Stomach smooth muscle (tissue), 2 donors: ENCODE data around the gene FLRT3.
A peak's percentile ranks its signal among the peaks of the same experiment; 100 is the strongest.

Experiments used
- H3K27ac ChIP-seq: one replicate; pipeline ENCODE4 v1.7.0; 2013; ENCODE audit warnings: mild to moderate bottlenecking, low read length, inconsistent platforms
- H3K27me3 ChIP-seq, 2 donors: one replicate each; pipeline ENCODE4 v1.7.0; 2013; ENCODE audit warnings: low read length in 2 of 2; ENCODE audit not compliant: insufficient read depth in 2 of 2, control insufficient read depth in 1 of 2
- H3K36me3 ChIP-seq, 2 donors: one replicate each; pipeline ENCODE4 v1.7.0; 2013; ENCODE audit warnings: low read length in 2 of 2; ENCODE audit not compliant: control insufficient read depth in 2 of 2, insufficient read depth in 2 of 2
- H3K4me1 ChIP-seq: one replicate; pipeline ENCODE4 v1.7.0; 2013; ENCODE audit warnings: low read length; ENCODE audit not compliant: control insufficient read depth, insufficient read depth
- H3K4me3 ChIP-seq, 2 donors: one replicate each; pipeline ENCODE4 v1.7.0; 2013; ENCODE audit warnings: low read length in 2 of 2
- H3K9ac ChIP-seq, 2 donors: one replicate each; pipeline ENCODE4 v1.7.0; 2013; ENCODE audit warnings: low read length in 2 of 2, mild to moderate bottlenecking in 1 of 2
- H3K9me3 ChIP-seq, 2 donors: one replicate each; pipeline ENCODE4 v1.7.0; 2013; ENCODE audit warnings: low read length in 2 of 2; ENCODE audit not compliant: control insufficient read depth in 2 of 2
- donor health status: healthy.
- donor health status: Pancreatic carcinoma.

Gene FLRT3

GRCh38 chr20:14355791-14356190 is 18.4 kb upstream of the FLRT3 start:
- H3K9me3 ChIP-seq, result no peaks in the 10 kb centered on the region
- no peaks in the 10 kb centered on the region for H3K36me3 ChIP-seq
- H3K4me1 ChIP-seq, result no peaks in the 10 kb centered on the region
- H3K27ac ChIP-seq, result no peak overlapping the region
- no peaks in the 10 kb centered on the region for H3K27me3 ChIP-seq
- H3K9ac ChIP-seq, result no peak overlapping the region
- no peak overlapping the region for H3K4me3 ChIP-seq

GRCh38 chr20:14344746-14345145 is 7.3 kb upstream of the FLRT3 start:
- no peak overlapping the region for H3K27ac ChIP-seq
- H3K9ac ChIP-seq, result no peak overlapping the region
- H3K4me1 ChIP-seq, result no peaks in the 10 kb centered on the region
- H3K4me3 ChIP-seq, result no peak overlapping the region
- no peaks in the 10 kb centered on the region for H3K9me3 ChIP-seq
- H3K27me3 ChIP-seq, result no peaks in the 10 kb centered on the region
- H3K36me3 ChIP-seq, result no peaks in the 10 kb centered on the region

- Histone ChIP-seq H3K9ac (no peak overlapping the region), H3K4me1 (no peaks in the 10 kb centered on the region), H3K9me3 (no peaks in the 10 kb centered on the region), H3K27ac (no peak overlapping the region), H3K36me3 (no peaks in the 10 kb centered on the region), H3K4me3 (no peak overlapping the region), H3K27me3 (no peaks in the 10 kb centered on the region)
Measured at GRCh38 chr20:14343491-14344065, 6.2 kb upstream of the FLRT3 start.

- Histone ChIP-seq H3K27me3 (no peaks in the 10 kb centered on the region), H3K4me3 (no peak overlapping the region), H3K36me3 (no peaks in the 10 kb centered on the region), H3K9me3 (no peaks in the 10 kb centered on the region), H3K4me1 (no peaks in the 10 kb centered on the region), H3K27ac (no peak overlapping the region), H3K9ac (no peak overlapping the region)
Measured at GRCh38 chr20:14342918-14343317, 5.5 kb upstream of the FLRT3 start.

- Histone ChIP-seq H3K9ac (no peak overlapping the region), H3K4me3 (no peak overlapping the region), H3K27ac (no peak overlapping the region), H3K4me1 (no peaks in the 10 kb centered on the region), H3K27me3 (no peaks in the 10 kb centered on the region), H3K36me3 (no peaks in the 10 kb centered on the region), H3K9me3 (no peaks in the 10 kb centered on the region)
Measured at GRCh38 chr20:14341801-14342200, 4.4 kb upstream of the FLRT3 start.

- H3K27ac ChIP-seq, result peak overlapping the region; percentile 58
- peak overlapping the region; percentile 80 to 87 for H3K9ac ChIP-seq
- H3K36me3 ChIP-seq, result no peaks in the 10 kb centered on the region
- peak overlapping the region; percentile 91 to 99 for H3K4me3 ChIP-seq
- H3K27me3 ChIP-seq, result no peaks in the 10 kb centered on the region
- no peaks in the 10 kb centered on the region for H3K4me1 ChIP-seq
- no peaks in the 10 kb centered on the region for H3K9me3 ChIP-seq
Measured at GRCh38 chr20:14336686-14337085, 726 bp downstream of the FLRT3 start.

GRCh38 chr20:14335052-14335451 is 2.4 kb downstream of the FLRT3 start:
- Histone ChIP-seq H3K4me1 (no peaks in the 10 kb centered on the region), H3K4me3 (peak overlapping the region; percentile 56 to 73), H3K9ac (peak overlapping the region; percentile 1 to 56), H3K27me3 (no peaks in the 10 kb centered on the region), H3K9me3 (no peaks in the 10 kb centered on the region), H3K36me3 (no peaks in the 10 kb centered on the region), H3K27ac (no peak overlapping the region)

GRCh38 chr20:14334306-14334930 is 3.0 kb downstream of the FLRT3 start:
- Histone ChIP-seq H3K4me3 (peak overlapping the region; percentile 56 to 73), H3K27me3 (no peaks in the 10 kb centered on the region), H3K9me3 (no peaks in the 10 kb centered on the region), H3K9ac (peak overlapping the region; percentile 42 to 58), H3K4me1 (no peaks in the 10 kb centered on the region), H3K27ac (no peak overlapping the region), H3K36me3 (no peaks in the 10 kb centered on the region)

GRCh38 chr20:14333721-14334120 is 3.7 kb downstream of the FLRT3 start:
- Histone ChIP-seq H3K9me3 (no peaks in the 10 kb centered on the region), H3K9ac (peak overlapping the region; percentile 42 to 58), H3K27ac (no peak overlapping the region), H3K36me3 (no peaks in the 10 kb centered on the region), H3K4me3 (peak overlapping the region; percentile 56 to 73), H3K27me3 (no peaks in the 10 kb centered on the region), H3K4me1 (no peaks in the 10 kb centered on the region)

GRCh38 chr20:14332866-14333265 is 4.5 kb downstream of the FLRT3 start:
- H3K4me1 ChIP-seq, result no peaks in the 10 kb centered on the region
- no peaks in the 10 kb centered on the region for H3K27me3 ChIP-seq
- no peak overlapping the region for H3K27ac ChIP-seq
- H3K9me3 ChIP-seq, result no peaks in the 10 kb centered on the region
- peak overlapping the region in 1 of 2 donors; percentile 58 for H3K9ac ChIP-seq
- peaks cover 0 to 2% of the 10 kb centered on the region in 2 donors for H3K36me3 ChIP-seq
- peak overlapping the region; percentile 30 to 73 for H3K4me3 ChIP-seq

DNA sequence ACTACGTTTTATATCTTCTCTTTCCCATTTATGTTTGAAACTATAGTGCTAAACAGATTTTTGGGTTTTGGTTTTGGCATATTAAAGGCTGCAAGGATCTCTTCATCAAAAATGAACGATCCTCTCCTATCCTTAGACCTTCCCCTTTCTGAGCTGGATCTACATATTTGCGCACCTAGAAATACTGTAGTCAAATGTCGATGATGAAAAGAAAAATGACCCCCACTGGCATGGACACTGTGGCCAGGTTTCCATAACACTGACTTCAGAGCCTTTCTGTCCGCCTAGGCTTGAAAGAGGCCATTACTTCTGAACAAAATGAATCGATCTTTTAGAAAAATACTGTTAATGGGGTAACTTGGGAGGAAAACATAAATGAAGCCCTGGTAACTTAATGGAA is 5.8 kb downstream of the FLRT3 start:
- no peak overlapping the region for H3K27ac ChIP-seq
- H3K9me3 ChIP-seq, result no peaks in the 10 kb centered on the region
- H3K27me3 ChIP-seq, result no peaks in the 10 kb centered on the region
- H3K4me3 ChIP-seq, result no peak overlapping the region
- no peaks in the 10 kb centered on the region for H3K4me1 ChIP-seq
- peaks cover 5 to 7% of the 10 kb centered on the region in 2 donors for H3K36me3 ChIP-seq
- H3K9ac ChIP-seq, result no peak overlapping the region
